GM19452 (cell line): ENCODE results near the gene BTBD17.

Experiments used
- ATAC-seq: cut with Tn5 transposase; IDR thresholded peaks from one replicate; pipeline ENCODE4 v1.9.1; 2021; ENCODE audit not compliant: unreplicated experiment

The BTBD17 gene

DNA sequence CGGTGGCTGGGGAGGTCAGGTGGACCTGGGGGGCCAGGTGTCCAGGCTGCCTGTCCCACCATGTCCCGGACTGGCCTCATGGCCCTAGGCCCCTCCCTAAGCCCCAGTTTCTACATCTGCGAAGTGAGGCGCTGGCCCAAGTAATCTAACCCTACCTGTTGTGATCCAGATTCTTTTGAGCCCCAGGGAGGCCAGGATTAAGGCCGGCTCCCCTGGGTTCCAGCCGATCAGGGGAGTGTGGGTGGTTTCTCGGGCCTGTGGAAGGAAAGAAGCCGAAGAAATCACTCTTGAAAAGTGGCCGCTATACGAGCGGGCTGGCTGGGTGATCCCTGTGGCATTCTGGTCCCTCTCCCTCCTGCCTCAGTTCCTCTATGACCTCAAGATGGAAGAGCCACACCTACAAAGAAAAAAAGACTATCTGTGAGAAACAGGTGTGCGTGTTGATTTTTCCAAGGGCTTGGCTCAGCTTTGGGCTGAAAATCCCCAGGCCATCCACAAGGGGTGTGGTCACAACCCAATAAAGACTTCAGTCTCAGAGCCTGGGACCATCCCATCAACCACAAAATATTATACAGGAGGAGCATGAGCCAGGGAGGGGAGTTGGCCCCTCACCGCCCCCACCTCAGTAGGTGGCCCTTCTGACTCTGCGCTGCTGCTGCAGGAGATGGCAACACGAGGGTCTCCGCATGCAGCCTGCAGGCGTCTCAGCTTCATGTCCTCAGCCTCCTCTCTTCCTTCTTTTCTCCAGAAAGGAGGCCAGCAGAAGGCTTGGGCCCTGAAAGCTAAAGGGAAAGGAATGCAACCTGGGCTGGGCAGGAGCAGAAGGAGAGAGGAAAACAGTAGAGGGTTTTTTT lies 25.9 kb upstream of the BTBD17 start:
- ATAC-seq = no peak

DNA sequence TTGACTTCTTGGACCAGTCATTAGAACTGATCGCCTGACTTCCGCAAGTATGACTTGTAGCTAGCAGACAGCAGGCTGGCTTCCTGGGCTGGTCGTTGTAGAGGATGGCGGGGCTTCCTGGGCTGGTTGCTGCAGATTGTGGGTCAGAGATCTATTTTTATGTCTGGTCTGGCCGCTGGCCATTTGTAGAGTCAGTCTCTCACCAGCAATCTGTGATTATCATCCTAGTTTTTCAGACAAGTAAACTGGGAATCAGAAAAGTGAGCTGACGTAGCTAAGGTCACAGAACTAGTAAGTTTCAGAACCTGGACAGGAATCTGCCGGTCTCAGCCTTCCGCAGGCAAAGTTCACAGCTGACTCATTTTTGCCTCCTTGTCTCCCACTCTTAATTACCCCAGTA lies 24.7 kb upstream of the BTBD17 start:
- no peak for ATAC-seq

- ATAC-seq = no peak
Observed at GRCh38 chr17:74385201-74385600, 23.5 kb upstream of the BTBD17 start.

GRCh38 chr17:74383141-74383540 lies 21.5 kb upstream of the BTBD17 start:
- ATAC-seq = no peak

GRCh38 chr17:74380959-74381808 lies 19.5 kb upstream of the BTBD17 start:
- ATAC-seq = no peak

GRCh38 chr17:74380086-74380958 lies 18.7 kb upstream of the BTBD17 start:
- no peak for ATAC-seq

DNA sequence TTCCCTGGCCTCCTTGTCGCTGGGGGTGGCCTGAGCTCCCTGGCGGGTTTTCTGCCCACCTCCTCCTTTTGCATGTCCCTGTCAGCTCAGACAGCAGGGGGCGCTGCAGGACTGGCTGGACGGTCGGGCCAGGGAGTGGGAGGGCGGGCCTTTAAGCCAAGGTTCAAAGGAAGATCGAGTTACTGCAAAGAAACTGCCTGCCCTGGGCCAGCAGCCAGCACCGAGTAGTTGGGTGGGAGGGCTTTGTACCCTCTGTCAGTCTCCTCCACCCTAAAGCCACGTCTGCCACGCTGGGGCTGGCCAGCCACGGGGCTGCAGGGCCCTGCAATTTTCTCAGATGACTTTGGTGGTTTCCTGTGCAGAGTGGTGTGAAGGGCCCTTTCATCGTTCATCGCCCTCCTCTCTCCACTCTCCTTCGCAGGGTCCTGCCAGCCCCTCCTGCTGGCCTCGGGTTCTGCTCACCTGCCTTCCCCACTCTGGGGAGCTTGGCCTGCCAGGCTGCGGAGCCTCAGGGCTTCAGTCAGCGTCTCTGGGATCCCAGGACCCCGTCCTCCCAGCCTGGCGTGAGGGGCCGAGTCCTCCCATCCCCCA lies 17.9 kb upstream of the BTBD17 start:
- ATAC-seq = no peak

GRCh38 chr17:74374858-74375257 lies 13.2 kb upstream of the BTBD17 start:
- ATAC-seq = no peak

DNA sequence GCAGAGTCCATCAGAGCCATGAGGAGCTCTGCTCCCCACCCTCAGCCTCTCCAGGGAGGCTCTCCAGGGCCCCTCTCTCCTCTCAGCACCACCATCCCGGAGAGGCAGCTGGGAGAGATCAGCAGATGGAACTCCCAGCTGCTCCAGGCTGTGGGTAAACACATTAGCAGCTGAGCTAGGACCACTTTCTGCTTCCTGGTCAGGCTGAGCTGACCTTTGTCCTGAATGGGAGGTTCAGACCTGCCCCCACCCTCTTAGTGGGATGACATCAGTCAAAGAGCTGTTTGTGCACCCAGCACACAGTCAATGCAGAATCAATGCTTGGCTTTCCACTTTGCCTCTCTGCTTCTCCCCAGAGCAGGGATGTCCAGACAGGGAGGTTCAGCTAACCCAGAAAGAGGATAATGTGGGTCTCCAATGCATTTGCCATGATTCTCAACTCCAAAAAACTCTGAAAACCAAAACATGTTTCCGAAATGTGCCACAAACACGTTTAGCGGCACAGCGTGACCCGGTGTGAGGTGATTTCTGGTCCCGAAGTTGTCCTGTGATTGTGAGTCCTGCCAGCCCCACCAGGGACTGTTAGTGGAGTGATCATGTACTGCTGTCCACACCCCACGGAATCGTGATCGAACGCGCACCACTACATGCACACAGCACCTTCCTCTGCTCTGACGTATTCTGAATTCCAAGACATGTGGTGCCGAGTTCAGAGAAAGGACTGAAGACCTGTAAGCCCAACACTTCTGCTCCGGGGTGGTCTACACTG lies 12.4 kb upstream of the BTBD17 start:
- ATAC-seq = no peak

DNA sequence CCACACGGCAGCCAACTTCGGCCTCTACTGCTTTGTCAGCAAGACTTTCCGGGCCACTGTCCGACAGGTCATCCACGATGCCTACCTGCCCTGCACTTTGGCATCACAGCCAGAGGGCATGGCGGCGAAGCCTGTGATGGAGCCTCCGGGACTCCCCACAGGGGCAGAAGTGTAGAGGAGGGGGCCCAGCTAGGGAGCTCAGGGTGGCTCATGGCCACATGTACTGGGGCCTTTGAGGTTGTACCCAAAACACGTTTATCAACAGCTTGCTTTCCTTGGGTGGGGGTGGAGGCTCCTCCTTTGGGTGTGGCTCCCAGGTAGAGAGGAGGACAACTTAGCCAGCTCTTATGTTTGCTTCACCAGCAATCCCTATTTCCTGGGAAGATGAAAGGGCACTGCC lies 10.8 kb upstream of the BTBD17 start:
- no peak for ATAC-seq

DNA sequence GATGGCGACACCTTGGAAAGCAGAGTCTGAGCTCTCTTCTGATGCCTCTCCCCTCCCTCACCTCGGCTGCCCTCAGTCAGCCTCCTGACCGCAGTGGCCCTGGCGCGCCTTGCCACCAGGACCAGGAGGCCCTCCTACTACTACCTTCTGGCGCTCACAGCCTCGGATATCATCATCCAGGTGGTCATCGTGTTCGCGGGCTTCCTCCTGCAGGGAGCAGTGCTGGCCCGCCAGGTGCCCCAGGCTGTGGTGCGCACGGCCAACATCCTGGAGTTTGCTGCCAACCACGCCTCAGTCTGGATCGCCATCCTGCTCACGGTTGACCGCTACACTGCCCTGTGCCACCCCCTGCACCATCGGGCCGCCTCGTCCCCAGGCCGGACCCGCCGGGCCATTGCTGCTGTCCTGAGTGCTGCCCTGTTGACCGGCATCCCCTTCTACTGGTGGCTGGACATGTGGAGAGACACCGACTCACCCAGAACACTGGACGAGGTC lies 10.0 kb upstream of the BTBD17 start:
- ATAC-seq = no peak

DNA sequence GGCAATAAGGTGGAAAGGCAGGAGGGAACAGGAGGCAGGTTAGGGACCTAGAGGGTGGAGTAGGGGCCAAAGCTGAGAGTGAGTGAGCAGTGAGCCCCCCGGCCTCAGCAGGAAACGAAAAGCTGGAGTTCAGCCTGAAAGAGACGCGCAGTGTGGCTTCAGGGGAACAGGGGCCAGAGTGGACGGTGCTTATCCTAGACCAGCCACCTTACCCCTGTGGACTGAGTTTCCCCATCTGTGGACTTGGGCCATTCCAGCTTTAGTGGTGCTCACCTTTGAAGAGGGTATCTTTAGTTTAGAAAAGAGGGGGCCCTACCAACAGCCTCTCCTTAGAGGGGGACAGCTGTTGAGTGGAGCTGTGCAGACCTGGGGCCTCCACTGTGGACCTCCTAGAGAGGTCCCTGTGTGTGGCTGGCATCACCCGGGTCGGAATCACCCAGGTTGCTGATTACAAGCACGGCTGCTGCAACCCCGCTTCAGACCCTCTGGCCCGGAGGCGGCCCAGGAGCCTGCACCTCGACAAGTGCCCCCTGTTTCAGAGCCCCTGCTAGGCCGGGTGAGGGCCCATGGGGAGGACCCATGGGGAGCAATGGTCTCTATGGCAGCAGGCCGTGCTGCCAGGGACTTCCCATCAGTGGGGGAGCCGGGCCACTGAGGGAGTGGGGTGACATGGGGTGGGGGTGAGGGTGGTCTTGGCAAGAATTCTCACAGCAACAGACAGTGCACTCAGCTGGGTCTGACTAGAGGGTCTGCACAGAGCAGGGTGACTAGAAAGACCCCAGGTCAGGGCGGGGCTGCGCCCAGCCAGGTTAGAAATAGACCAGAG lies 8.2 kb upstream of the BTBD17 start:
- ATAC-seq = no peak

- no peak for ATAC-seq
Observed at GRCh38 chr17:74369221-74369620, 7.6 kb upstream of the BTBD17 start.

DNA sequence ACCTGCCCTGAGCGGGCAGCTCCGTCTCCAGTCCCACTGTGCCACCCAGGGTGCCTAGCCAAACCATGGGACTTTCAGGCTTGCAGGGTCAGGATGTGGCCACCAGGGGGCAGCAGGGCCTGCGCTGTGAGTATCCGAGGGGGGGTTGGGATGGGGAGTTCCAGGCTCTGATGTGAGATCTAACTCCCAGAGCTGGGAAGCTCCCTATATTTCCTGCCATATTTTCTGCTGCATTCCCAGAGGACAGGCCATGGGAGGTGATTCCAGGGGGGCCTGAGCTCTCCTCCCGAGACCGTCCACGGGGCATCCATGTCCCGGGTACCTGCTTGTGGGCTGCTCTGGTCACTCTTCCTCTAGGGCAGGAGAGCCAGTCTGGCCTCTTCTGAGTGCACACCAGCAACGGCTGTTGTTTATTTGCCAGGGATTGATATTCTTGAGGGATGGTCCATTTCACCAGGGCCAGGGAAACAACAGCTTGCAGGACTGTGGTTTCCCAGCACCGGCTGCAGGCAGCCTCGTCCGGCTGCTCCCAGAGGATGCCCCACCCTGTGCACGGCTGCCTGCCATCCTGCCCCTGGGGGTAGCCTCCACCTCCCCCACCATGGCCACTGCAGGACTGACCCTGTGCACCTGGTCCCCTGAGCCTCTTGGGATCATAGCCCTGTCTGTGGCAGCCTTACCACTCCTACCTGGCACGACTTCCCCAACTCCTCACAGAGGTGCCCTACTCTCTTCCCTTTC lies 6.8 kb upstream of the BTBD17 start:
- no peak for ATAC-seq

DNA sequence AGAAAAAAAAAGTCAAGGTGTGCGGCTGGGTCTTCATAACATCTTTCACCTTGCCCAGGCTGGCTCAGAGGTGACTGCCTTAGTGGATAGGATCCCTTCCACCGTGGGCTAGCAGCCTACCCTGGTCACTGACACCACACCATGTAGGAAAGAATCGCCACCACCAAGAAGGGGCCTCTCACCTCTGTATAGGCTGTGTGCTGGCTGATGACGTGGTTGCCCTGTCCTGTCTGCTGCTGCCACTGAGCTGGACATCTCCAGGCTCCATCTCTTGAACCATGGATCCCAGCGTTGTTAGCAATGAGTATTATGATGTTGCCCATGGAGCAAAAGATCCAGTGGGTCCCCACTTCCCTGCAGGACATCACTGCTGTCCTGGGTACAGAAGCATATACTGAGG lies 5.5 kb upstream of the BTBD17 start, which contains the start of gene GPR142:
Gene GPR142 (plus strand): TSS at position 301 of the 400 bp plus-strand sequence. CDS start 2,035 bp downstream, outside the sequence.
- no peak for ATAC-seq

GRCh38 chr17:74362810-74363498 lies 1.3 kb upstream of the BTBD17 start:
- no peak for ATAC-seq

DNA sequence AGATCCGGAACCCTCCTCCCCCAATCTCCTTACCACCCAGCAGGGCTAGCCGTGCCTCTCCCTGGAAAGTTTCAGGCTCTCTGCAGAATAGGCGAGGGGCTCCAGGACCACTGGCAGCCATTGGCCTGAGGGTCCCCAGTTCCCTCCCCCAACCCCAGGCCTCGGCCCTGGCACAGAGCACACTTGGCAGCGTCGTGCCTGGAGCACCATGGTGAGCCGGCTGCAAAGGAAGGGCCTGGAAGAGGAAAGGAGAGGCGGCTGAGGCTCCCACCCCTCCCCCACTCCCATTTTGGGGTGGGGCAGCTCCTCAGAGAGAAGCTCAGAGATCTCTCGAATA lies 369 bp upstream of the BTBD17 start:
- no peak for ATAC-seq

GRCh38 chr17:74360899-74361229 lies 804 bp downstream of the BTBD17 start:
- no peak for ATAC-seq
